Endothelial cell of umbilical vein (primary cell): ENCODE results near the gene NCK2. TPM values are rescaled to one million over a fixed set of nuclear protein-coding genes. Genes with fewer than 3 reads are reported as not detected.

Source experiments
- BruUV-seq: library from RNA; stranded (reverse); fragments of 400-500 nt; replicated peaks from 2 replicates; lab custom pipeline; 2021; lab: Mats Ljungman, UMichigan
- CTCF ChIA-PET: fragments of 300-600, 350-600 bp; sonication (Branson Sonifier 250); formaldehyde crosslinking; loops from one replicate; lab custom pipeline; 2021; ENCODE audit warnings: antibody characterized with exemption, inconsistent platforms; lab: Charles Lee
- POLR2A ChIA-PET: fragments of 300-600, 350-600 bp; sonication (Branson Sonifier 250); formaldehyde crosslinking; loops from one replicate; lab custom pipeline; 2021; ENCODE audit warnings: antibody characterized with exemption, inconsistent platforms; lab: Charles Lee
- DNase-seq: peaks from one replicate; pipeline ENCODE4 v3.0.0-alpha.2; 2011; ENCODE audit warnings: low read depth, low spot score
- FAIRE-seq: peaks from 2 replicates; lab custom pipeline; 2011; peaks lifted over from hg19 to GRCh38; lab: Jason Lieb, UNC
- H2AFZ ChIP-seq: 2 replicates; pipeline ENCODE4 v1.6.0; 2012; ENCODE audit warnings: low read depth, low read length, control low read depth, inconsistent platforms
- H3K27ac ChIP-seq: 2 replicates; pipeline ENCODE4 v1.5.1; 2011; ENCODE audit warnings: low read depth, mild to moderate bottlenecking, control low read depth, low read length, moderate library complexity; ENCODE audit not compliant: insufficient read depth
- H3K27me3 ChIP-seq, 2 experiments: 2 replicates each; pipeline versions ENCODE4 v1.6.0 to v1.6.1; 2011; ENCODE audit warnings: low read length in 2 of 2, mixed read lengths in 1 of 2; ENCODE audit not compliant: control insufficient read depth in 2 of 2, insufficient read depth in 2 of 2
- H3K36me3 ChIP-seq, 2 experiments: 2 replicates in 1 of 2; 3 replicates in 1 of 2; pipeline ENCODE4 v1.5.1; 2011; ENCODE audit warnings: low read length in 2 of 2, mild to moderate bottlenecking in 1 of 2, moderate library complexity in 1 of 2; ENCODE audit not compliant: control insufficient read depth in 2 of 2, insufficient read depth in 2 of 2; ENCODE audit errors: extremely low read depth in 1 of 2
- H3K4me1 ChIP-seq: 3 replicates; pipeline ENCODE4 v1.5.1; 2011; ENCODE audit warnings: mild to moderate bottlenecking, low read length; ENCODE audit not compliant: control insufficient read depth, insufficient read depth; ENCODE audit errors: extremely low read depth
- H3K4me2 ChIP-seq: 2 replicates; pipeline ENCODE4 v1.6.1; 2011; ENCODE audit warnings: low read length, control low read depth, mixed read lengths; ENCODE audit not compliant: insufficient read depth
- H3K4me3 ChIP-seq, 3 experiments: fragments of 200-600 bp in 1 of 3; sonication (generic), shearing (Covaris generic) in 1 of 3; replicated peaks in 1 of 3; 2 replicates each; pipeline ENCODE4 v1.5.1; 2011 to 2016; ENCODE audit warnings: control low read depth in 3 of 3, low read length in 3 of 3, mild to moderate bottlenecking in 2 of 3, inconsistent platforms in 1 of 3, low read depth in 1 of 3, moderate library complexity in 1 of 3; ENCODE audit not compliant: insufficient read depth in 1 of 3
- H3K79me2 ChIP-seq: 2 replicates; pipeline ENCODE4 v1.6.0; 2012; ENCODE audit warnings: low read length, inconsistent platforms; ENCODE audit not compliant: control insufficient read depth, insufficient read depth
- H3K9ac ChIP-seq: replicated peaks from 2 replicates; pipeline ENCODE3; 2011; ENCODE audit warnings: low read length, control low read depth; ENCODE audit not compliant: insufficient read depth; ENCODE audit errors: extremely low read depth
- H3K9me1 ChIP-seq: replicated peaks from 3 replicates; pipeline ENCODE4 v1.6.0; 2011; ENCODE audit warnings: mild to moderate bottlenecking, low read length; ENCODE audit not compliant: control insufficient read depth, insufficient read depth; ENCODE audit errors: extremely low read depth
- H3K9me3 ChIP-seq: replicated peaks from 2 replicates; pipeline ENCODE4 v1.5.1; 2012; ENCODE audit warnings: low read length, inconsistent platforms; ENCODE audit not compliant: control insufficient read depth, insufficient read depth
- H4K20me1 ChIP-seq: replicated peaks from 2 replicates; pipeline ENCODE3; 2011; ENCODE audit warnings: mild to moderate bottlenecking, low read length; ENCODE audit not compliant: control insufficient read depth, insufficient read depth; ENCODE audit errors: extremely low read depth
- CTCF ChIP-seq, 2 donors: IDR thresholded peaks; 1 replicate in 1 of 2; 2 replicates in 1 of 2; pipeline ENCODE4 v1.5.1; 2011; ENCODE audit warnings: low read length in 2 of 2, mild to moderate bottlenecking in 2 of 2, moderate library complexity in 2 of 2, control low read depth in 1 of 2, inconsistent platforms in 1 of 2, low read depth in 1 of 2; ENCODE audit not compliant: insufficient read depth in 1 of 2; ENCODE audit errors: extremely low read depth in 1 of 2
- GATA2 ChIP-seq: IDR thresholded peaks from 2 replicates; pipeline ENCODE4 v1.7.0; 2011; ENCODE audit warnings: low read depth, mild to moderate bottlenecking, moderate library complexity, mixed read lengths, low read length; ENCODE audit not compliant: insufficient read length, insufficient read depth
- MAX ChIP-seq: IDR thresholded peaks from 2 replicates; pipeline ENCODE4 v1.6.1; 2011; ENCODE audit not compliant: insufficient read depth, insufficient read length
- MYC ChIP-seq: IDR thresholded peaks from one replicate; pipeline ENCODE4 v1.6.1; 2011; ENCODE audit warnings: mild to moderate bottlenecking, low read depth, low read length
- POLR2A ChIP-seq: IDR thresholded peaks from 2 replicates; pipeline ENCODE4 v1.6.1; 2012; ENCODE audit warnings: low read depth, mild to moderate bottlenecking, control low read depth, low read length
- POLR2AphosphoS5 ChIP-seq: IDR thresholded peaks from 2 replicates; pipeline ENCODE4 v1.6.1; 2012; ENCODE audit warnings: low read depth, mild to moderate bottlenecking, control low read depth, low read length, moderate library complexity; ENCODE audit not compliant: insufficient read depth
- dilution Hi-C: fragments of 300-500 bp; cut with MboI; formaldehyde crosslinking; loops from one replicate; pipeline ENCODE4 v1.15.0; 2019; ENCODE audit warnings: low sequenced_read_pairs; ENCODE audit not compliant: extremely low pct_ligation_motif_present
- intact Hi-C: fragments of 100-400 bp; cut with micrococcal nuclease; formaldehyde crosslinking; loops from one replicate; pipeline ENCODE4 v1.10.0; 2022
- polyA plus RNA-seq, 4 experiments: library from polyadenylated mRNA; depleted of rRNA in 3 of 4; stranded (reverse) in 3 of 4; unstranded in 1 of 4; fragments of >200 nt; gene quantifications; 2 replicates each; pipeline versions ENCODE4 v1.2.1 to v1.2.3, GENCODE V29; 2011 to 2012; ENCODE audit warnings: missing spikeins in 1 of 4
- total RNA-seq: library from RNA; stranded (reverse); gene quantifications from 2 replicates; pipeline ENCODE4 v1.2.3, GENCODE V29; 2021

NCK2 gene
- total and polyA plus RNA-seq, 2 donors (not counting 3 experiments of a cell fraction or from before 2014, with no cell fraction given), result 23.8 to 39.1 TPM

GRCh38 chr2:105870858-105871257 is 126.1 kb downstream of the NCK2 start:
- no TSS peak for BruUV-seq
- ChIA-PET CTCF (no interaction called here), POLR2A (no interaction called here)
- no peaks in the 10 kb centered on the region for H3K9me3 ChIP-seq
- no peaks in the 10 kb centered on the region for H3K79me2 ChIP-seq
- H3K27me3 ChIP-seq, result no peaks in the 10 kb centered on the region
- TF ChIP-seq MYC, result no peak
- TF ChIP-seq MAX, result no peak
- TF ChIP-seq GATA2, result no peak
- no peak for TF ChIP-seq POLR2AphosphoS5
- no peak for TF ChIP-seq CTCF (IDR thresholded peaks at IDR 0.05; ENCODE audit: extremely low read depth in 1 of 2, insufficient read depth in 1 of 2, low read depth in 1 of 2, low read length in 2 of 2)
- no peak for TF ChIP-seq POLR2A
- no peaks in the 10 kb centered on the region for H3K9me1 ChIP-seq
- H3K36me3 ChIP-seq, result no peaks in the 10 kb centered on the region
- H4K20me1 ChIP-seq, result peaks cover 3% of the 10 kb centered on the region
- dilution Hi-C loops (no loop called here), intact Hi-C loops (no loop called here)
- FAIRE-seq, result no peak
- no peak overlapping the region for H3K4me2 ChIP-seq
- H3K9ac ChIP-seq, result no peak overlapping the region
- H3K4me3 ChIP-seq, result no peak overlapping the region
- H3K4me1 ChIP-seq, result no peaks in the 10 kb centered on the region
- no peak overlapping the region for H2AFZ ChIP-seq
- no peak for DNase-seq
- no peak overlapping the region for H3K27ac ChIP-seq
